NOMO-1 treated with dmso at 0.1 percent for 144 hours (cell line): ENCODE data around the gene MLLT6.

ENCODE experiments used
- DNase-seq: peaks from one replicate; lab custom pipeline; 2025; ENCODE audit not compliant: unreplicated experiment; lab: John Stamatoyannopoulos, UW

Gene MLLT6

GRCh38 chr17:38706505-38707216 is 1.6 kb downstream of the MLLT6 start:
- DNase-seq, result no peak

GRCh38 chr17:38707678-38708351 is 2.7 kb downstream of the MLLT6 start:
- DNase-seq, result no peak

DNA sequence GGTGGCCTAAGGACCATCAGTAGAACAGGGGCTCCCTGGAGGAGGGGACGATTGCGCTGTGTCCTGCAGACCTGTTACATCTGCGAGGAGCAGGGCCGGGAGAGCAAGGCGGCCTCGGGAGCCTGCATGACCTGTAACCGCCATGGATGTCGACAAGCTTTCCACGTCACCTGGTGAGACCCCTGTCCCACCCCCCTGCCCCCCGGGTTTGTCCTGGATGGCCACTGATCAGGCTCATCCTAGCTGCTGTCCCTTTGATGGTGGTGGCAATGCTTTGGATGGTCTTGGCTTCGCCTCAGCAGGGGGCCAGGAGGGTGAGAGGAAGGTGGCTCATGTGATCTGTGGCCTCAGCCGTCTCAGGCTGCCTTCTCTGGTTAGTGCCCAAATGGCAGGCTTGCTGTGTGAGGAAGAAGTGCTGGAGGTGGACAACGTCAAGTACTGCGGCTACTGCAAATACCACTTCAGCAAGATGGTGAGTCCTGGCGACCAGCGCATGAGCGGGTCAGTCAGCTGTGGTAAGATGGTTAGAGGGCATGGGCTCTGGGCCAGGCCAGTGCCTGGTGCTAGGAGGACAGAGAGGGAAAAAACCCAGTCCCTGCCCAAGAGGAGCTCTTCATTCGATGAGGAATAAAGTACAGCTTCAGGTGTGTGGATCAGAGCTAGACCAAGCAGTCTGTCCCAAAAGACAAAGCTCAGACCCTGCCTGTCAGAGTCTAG is 4.2 kb downstream of the MLLT6 start:
- no peak for DNase-seq

DNA sequence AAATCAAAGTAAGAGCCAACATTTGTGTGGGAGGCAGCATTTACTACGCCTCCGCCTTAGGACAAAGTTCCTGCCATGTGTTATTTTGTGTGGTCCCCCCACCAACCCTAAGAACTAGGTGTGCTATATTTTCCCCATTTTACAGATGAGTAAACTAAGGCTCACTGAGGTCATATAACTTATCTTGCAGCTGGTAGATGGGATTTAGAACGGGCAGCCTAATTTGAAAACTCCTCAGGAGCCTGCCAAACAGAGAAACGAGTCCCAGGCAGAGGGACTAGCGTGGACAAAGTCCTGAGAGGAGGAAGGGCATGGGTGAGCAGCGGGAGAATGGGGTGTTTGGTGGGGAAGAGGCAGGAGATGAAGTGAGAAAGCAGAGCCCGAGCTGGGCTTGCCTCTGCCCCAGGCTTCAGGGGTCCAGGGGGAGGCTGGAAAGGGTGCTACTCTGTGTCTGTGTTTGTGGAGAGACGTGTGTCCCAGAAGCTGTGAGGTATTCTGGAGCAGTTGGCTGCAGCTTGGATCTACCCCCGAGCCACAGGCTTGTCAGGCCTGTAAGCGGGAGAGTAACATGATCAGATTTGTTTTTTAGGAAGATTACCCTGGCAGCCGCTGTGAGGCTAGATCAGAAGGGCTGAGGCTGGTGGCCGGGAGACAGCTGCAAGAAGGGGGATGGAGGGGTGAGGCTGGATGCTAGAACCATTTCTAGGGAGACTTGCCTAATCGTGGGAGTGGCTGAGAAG is 5.0 kb downstream of the MLLT6 start:
- no peak for DNase-seq

GRCh38 chr17:38710604-38710962 is 5.5 kb downstream of the MLLT6 start:
- DNase-seq, result no peak

DNA sequence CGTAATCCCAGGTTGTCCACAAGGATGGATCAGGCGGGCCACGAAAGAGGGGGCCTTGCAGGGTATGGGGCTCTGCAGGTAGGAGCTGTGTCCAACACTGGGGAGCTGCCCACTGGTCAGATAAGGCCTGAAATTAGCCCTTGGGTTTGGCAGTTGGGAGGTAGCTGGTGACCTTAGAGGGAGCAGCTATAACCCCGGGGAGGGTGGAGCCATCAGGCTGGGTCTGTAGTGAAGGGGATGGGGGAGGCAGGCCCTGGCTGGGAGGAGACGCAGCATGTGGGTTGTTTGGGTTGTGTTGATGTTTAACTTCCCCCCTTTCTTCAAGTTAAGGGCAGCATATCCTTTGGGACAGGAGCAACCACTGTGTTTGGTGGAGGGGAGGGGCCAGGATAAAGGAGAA is 5.9 kb downstream of the MLLT6 start:
- no peak for DNase-seq

- no peak for DNase-seq
Observed at GRCh38 chr17:38711792-38712571, 6.9 kb downstream of the MLLT6 start.

GRCh38 chr17:38712593-38712992 is 7.5 kb downstream of the MLLT6 start:
- no peak for DNase-seq

DNA sequence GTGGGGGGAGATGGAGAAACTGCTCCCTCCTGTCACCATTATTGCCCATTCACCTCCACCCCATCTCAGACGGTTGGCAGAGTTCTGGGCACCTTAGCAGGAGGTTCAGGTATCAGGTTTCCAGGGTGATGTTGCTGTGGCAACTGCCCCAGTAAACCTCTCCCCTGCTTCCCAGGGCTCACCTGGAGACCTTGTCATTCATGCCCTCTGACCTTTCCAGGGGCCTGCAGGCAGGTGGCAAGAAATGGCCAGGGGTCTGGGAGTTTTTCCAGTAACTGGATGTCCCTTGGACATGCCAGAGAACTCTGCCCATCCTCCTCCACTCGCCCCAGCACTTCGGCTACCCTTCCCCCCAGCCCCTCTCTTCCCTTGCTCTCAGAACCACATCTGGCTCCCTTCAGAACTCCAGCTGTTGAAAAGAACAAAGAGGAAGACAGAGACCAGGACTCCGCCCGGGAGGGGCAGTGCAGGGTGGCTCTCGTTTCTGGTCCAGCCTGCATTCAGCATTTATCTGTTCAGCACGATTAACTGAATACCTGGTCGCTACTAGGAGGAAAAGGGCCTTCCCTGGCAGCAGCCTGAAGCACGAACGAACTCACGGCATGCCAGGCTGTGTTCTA is 8.5 kb downstream of the MLLT6 start:
- no peak for DNase-seq

GRCh38 chr17:38715216-38715943 is 10.3 kb downstream of the MLLT6 start:
- no peak for DNase-seq

DNA sequence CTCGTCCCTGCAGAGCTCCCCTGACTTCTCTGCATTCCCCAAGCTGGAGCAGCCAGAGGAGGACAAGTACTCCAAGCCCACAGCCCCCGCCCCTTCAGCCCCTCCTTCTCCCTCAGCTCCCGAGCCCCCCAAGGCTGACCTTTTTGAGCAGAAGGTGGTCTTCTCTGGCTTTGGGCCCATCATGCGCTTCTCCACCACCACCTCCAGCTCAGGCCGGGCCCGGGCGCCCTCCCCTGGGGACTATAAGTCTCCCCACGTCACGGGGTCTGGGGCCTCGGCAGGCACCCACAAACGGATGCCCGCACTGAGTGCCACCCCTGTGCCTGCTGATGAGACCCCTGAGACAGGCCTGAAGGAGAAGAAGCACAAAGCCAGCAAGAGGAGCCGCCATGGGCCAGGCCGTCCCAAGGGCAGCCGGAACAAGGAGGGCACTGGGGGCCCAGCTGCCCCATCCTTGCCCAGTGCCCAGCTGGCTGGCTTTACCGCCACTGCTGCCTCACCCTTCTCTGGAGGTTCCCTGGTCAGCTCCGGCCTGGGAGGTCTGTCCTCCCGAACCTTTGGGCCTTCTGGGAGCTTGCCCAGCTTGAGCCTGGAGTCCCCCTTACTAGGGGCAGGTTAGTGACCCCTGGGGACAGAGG is 11.4 kb downstream of the MLLT6 start:
- DNase-seq, result no peak

GRCh38 chr17:38717139-38717745 is 12.2 kb downstream of the MLLT6 start:
- no peak for DNase-seq

GRCh38 chr17:38719289-38719942 is 14.3 kb downstream of the MLLT6 start:
- DNase-seq, result no peak

DNA sequence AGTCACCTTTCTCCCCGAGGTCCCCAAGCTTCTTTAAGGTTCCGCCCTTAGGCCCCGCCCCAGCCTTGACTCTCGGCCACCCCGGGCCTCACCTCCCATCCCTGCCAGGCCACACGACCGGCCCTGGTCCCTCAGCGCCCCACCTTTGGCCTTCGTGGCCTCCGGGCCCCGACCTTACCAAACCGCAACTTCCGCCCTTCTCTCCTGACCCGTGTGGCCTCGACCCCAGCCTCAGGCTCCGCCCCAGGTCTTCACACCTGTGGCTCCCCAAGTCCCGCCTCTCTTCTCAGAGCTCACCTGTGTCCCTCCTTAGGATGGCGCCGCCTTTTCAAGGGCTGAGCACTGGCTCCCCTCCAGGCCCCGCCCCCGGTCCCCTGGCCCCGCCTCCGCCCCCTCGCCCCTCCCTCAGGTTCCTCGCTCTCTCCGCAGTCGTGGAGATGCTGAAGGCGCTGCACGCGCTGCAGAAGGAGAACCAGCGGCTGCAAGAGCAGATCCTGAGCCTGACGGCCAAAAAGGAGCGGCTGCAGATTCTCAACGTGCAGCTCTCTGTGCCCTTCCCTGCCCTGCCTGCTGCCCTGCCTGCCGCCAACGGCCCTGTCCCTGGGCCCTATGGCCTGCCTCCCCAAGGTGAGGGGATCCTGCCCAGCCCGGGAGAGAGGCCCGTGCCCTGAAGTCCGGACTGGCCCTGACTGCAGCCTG is 15.0 kb downstream of the MLLT6 start:
- no peak for DNase-seq

DNA sequence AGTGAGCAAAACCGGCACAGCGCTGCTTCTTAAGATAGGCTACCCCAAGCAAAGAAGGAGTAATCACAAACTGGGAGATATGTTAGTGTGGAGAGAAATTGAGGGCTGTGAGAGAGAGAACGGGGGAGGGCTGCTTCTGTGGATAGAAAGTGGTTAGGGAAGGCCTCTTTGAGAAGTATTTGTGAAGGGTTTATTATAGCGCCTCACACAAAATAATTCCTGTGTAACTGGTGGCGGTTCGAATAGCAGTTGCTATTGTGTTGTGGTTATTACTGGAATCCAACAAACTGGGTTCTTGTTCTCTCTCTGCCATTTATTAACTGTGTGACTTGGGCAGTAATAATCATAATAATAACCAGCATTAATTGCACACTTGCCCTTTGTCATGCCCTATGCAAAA is 15.9 kb downstream of the MLLT6 start:
- no peak for DNase-seq

- no peak for DNase-seq
Observed at GRCh38 chr17:38721802-38722201, 16.7 kb downstream of the MLLT6 start.

DNA sequence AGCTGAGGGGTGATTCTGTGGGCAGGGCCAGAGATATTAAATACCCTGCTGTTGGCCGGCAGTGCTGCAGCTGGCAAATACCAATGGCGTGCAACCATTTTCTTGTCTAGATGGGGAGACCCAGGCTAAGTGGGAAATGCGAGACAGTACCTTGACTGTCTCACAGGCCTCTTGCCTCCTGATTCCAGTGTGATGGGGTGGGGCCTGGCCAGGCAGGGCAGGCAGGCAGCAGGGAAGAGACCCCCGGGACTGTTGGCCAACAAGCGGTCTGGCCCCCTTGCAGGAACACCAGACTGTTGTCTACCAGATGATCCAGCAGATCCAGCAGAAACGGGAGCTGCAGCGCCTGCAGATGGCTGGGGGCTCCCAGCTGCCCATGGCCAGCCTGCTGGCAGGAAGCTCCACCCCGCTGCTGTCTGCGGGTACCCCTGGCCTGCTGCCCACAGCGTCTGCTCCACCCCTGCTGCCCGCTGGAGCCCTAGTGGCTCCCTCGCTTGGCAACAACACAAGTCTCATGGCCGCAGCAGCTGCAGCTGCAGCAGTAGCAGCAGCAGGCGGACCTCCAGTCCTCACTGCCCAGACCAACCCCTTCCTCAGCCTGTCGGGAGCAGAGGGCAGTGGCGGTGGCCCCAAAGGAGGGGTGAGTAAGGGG is 19.4 kb downstream of the MLLT6 start:
- DNase-seq, result no peak
